ENCODE data around the gene GSTO1. TPM values are rescaled to one million over a fixed set of nuclear protein-coding genes. Genes with fewer than 3 reads are reported as not detected.

GSTO1 gene
- total and polyA plus RNA-seq, 2 donors (not counting 1 experiment from before 2014, with no cell fraction given) = 30.1 to 37.7 TPM

GRCh38 chr10:104267721-104268404, 13.2 kb downstream of the GSTO1 start:
- peak overlapping the region; percentile 76 for H3K4me2 ChIP-seq (replicated peaks; ENCODE audit: low read depth, low read length, poor library complexity, severe bottlenecking)

More at GRCh38 chr10:104267721-104268404, 13.2 kb downstream of the GSTO1 start:
- Histone ChIP-seq H3K9ac (ENCODE audit: low read length) (peak overlapping the region; percentile 93), H4K20me1 (ENCODE audit: control insufficient read depth, insufficient read depth, low read length, poor library complexity, severe bottlenecking) (peaks cover 10% of the 10 kb centered on the region), H3K4me1 (ENCODE audit: control insufficient read depth in 2 of 2, insufficient read depth in 2 of 2, low read length in 2 of 2) (peaks cover 20 to 22% of the 10 kb centered on the region in 2 donors), H3K27me3 (replicated peaks in 1 of 4; ENCODE audit: control extremely low read depth in 1 of 4, control insufficient read depth in 3 of 4, insufficient read depth in 4 of 4, low read length in 3 of 4) (no peaks in the 10 kb centered on the region), H3K79me2 (ENCODE audit: control insufficient read depth, insufficient read depth, low read length) (peaks cover 38% of the 10 kb centered on the region), H3K9me3 (ENCODE audit: control extremely low read depth in 1 of 3, control insufficient read depth in 2 of 3, insufficient read depth in 1 of 3, low read length in 2 of 3) (no peaks in the 10 kb centered on the region), H3K36me3 (replicated peaks in 1 of 2; ENCODE audit: control extremely low read depth in 1 of 2, control insufficient read depth in 1 of 2, extremely low read depth in 1 of 2, insufficient read depth in 2 of 2, low read length in 1 of 2) (peaks cover 10 to 29% of the 10 kb centered on the region in 2 experiments), H3K27ac (ENCODE audit: low read length in 2 of 2) (peak overlapping the region; percentile 90 to 95), H2AFZ (ENCODE audit: insufficient read depth, low read depth, low read length, poor library complexity, severe bottlenecking) (peak overlapping the region; percentile 70), H3K4me3 (ENCODE audit: control extremely low read depth in 1 of 5, extremely low read depth in 1 of 5, insufficient read depth in 1 of 5, low read depth in 2 of 5, low read length in 4 of 5) (peak overlapping the region; percentile 68 to 90 (median 86))
- ATAC-seq (ENCODE audit: low read depth) (no peak), DNase-seq (no peak)
- Mint-ChIP-seq H3K9me3 (ENCODE audit: insufficient read depth) (no peaks in the 10 kb centered on the region), H3K27ac (peak overlapping the region; percentile 92), H3K4me1 (peaks cover 41% of the 10 kb centered on the region), H3K27me3 (no peaks in the 10 kb centered on the region), H3K4me3 (peak overlapping the region; percentile 88)
- CTCF ChIA-PET = interaction anchor here (2.0 kb wide), 1 partner anchor 11 kb away, joined by 7 read pairs; no protein-coding TSS in a partner anchor
- intact Hi-C loops (cut with micrococcal nuclease) = loop anchor here (1.0 to 5.0 kb wide), 3 partner anchors 13 to 1351 kb away; partner anchors contain the start of genes CNNM2 and SLK
- 81% methylated on average over 3 of the region's 14 CpGs for WGBS (ENCODE audit: insufficient coverage)
- TF ChIP-seq EZH2 (IDR thresholded peaks at IDR 0.05; ENCODE audit: borderline replicate concordance, insufficient read depth, low read depth, low read length, poor library complexity, severe bottlenecking) = no peak
- TF ChIP-seq CTCF (IDR thresholded peaks at IDR 0.05) = no peak
- POLR2A ChIA-PET = interaction anchor here (0.7 kb wide), 1 partner anchor 1555 kb away, joined by 4 read pairs; no protein-coding TSS in a partner anchor
